ENCODE results near the gene POLQ. TPM values are rescaled to one million over a fixed set of nuclear protein-coding genes. Genes with fewer than 3 reads are reported as not detected.

The POLQ gene
- total RNA-seq, 1 donor from 2014 or later, result 12.2 TPM

DNA sequence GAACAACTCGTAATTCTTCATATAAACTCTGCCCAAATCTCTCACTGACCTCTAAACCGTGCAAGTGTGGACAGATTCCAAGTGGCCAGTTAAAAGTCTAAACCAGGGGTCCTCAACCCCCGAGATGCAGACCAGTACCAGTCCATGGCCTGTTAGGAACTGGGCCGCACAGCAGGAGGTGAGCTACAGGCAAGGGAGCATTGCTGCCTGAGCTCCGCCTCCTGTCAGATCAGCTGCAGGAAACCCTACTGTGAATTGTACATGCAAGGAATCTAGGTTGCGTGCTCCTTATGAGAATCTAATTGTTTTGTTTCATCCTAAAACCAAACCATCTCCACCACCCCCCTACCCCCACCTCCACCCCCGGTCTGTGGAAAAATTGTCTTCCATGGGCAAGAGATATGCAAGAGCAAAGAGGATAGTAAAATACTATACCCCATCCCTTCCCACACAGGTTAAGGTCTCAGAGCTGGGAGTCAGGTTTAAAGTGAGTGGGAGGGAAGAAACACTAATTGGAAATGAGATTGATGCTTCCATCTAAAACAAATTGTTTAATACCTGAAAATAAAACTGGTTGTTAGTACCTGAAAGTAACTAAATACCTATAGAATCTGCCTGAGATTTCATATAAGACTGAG is 54.0 kb downstream of the POLQ start:
- TF ChIP-seq, protein P1, sequence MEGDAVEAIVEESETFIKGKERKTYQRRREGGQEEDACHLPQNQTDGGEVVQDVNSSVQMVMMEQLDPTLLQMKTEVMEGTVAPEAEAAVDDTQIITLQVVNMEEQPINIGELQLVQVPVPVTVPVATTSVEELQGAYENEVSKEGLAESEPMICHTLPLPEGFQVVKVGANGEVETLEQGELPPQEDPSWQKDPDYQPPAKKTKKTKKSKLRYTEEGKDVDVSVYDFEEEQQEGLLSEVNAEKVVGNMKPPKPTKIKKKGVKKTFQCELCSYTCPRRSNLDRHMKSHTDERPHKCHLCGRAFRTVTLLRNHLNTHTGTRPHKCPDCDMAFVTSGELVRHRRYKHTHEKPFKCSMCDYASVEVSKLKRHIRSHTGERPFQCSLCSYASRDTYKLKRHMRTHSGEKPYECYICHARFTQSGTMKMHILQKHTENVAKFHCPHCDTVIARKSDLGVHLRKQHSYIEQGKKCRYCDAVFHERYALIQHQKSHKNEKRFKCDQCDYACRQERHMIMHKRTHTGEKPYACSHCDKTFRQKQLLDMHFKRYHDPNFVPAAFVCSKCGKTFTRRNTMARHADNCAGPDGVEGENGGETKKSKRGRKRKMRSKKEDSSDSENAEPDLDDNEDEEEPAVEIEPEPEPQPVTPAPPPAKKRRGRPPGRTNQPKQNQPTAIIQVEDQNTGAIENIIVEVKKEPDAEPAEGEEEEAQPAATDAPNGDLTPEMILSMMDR (conservative IDR thresholded peaks at IDR 0.05), result no peak
- H3K36me3 Mint-ChIP-seq, result peaks cover 13% of the 10 kb centered on the region
- H3K27ac Mint-ChIP-seq, result no peak overlapping the region
- no peaks in the 10 kb centered on the region for H3K4me1 Mint-ChIP-seq (ENCODE audit: unreplicated experiment)
- H3K4me3 Mint-ChIP-seq, result no peak overlapping the region
- no peaks in the 10 kb centered on the region for H3K27me3 Mint-ChIP-seq
- no peaks in the 10 kb centered on the region for H3K9me3 Mint-ChIP-seq
- DNase-seq (ENCODE audit: extremely low spot score, unreplicated experiment), result no peak

DNA sequence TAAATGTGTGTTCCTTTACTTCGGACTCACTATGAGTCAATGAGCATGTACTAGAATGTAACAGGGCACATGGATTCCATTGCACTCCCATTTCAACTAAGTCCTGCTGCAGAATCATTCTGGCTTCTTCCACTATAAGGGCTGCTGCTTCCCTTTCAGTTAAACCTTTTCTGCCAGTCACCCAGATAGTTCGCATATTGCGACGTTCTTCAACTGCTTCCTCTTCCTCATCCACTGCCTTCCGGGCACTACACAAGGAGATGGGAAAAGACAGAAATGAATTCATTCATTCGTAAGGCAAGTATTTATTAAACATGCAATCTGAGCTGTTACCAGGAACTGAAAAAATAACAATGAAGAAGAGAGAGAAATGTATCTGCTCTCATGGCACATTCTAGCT is 55.6 kb downstream of the POLQ start:
- Mint-ChIP-seq H3K4me3 (no peak overlapping the region), H3K36me3 (peaks cover 9% of the 10 kb centered on the region), H3K27ac (no peak overlapping the region), H3K4me1 (ENCODE audit: unreplicated experiment) (no peaks in the 10 kb centered on the region), H3K9me3 (no peaks in the 10 kb centered on the region), H3K27me3 (no peaks in the 10 kb centered on the region)
- TF ChIP-seq, protein P1 (conservative IDR thresholded peaks at IDR 0.05), result no peak
- DNase-seq (ENCODE audit: extremely low spot score, unreplicated experiment), result no peak

DNA sequence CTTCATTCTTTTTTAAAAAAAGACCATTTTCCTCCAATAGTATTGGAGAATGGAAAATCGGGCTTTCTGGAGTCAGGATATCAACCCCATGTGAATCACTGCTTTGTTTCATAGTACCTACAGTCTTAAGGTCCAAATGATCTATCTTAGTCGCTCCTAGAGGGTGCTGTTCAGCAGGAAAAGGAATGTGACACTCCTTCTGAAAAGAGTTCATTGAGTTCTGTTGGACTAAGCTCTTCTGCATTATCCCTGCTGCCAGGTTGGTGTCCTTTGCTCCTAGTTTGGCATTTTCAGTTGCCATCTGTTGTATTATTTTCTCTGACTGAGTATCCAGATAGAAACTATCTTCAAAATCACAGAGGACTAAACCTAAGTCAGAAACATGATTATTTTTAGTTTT is 57.2 kb downstream of the POLQ start:
- no peak overlapping the region for H3K4me3 Mint-ChIP-seq
- H3K9me3 Mint-ChIP-seq, result no peaks in the 10 kb centered on the region
- no peaks in the 10 kb centered on the region for H3K27me3 Mint-ChIP-seq
- TF ChIP-seq, protein P1 (conservative IDR thresholded peaks at IDR 0.05), result no peak
- H3K36me3 Mint-ChIP-seq, result peaks cover 9% of the 10 kb centered on the region
- H3K4me1 Mint-ChIP-seq (ENCODE audit: unreplicated experiment), result no peaks in the 10 kb centered on the region
- no peak for DNase-seq (ENCODE audit: extremely low spot score, unreplicated experiment)
- no peak overlapping the region for H3K27ac Mint-ChIP-seq

DNA sequence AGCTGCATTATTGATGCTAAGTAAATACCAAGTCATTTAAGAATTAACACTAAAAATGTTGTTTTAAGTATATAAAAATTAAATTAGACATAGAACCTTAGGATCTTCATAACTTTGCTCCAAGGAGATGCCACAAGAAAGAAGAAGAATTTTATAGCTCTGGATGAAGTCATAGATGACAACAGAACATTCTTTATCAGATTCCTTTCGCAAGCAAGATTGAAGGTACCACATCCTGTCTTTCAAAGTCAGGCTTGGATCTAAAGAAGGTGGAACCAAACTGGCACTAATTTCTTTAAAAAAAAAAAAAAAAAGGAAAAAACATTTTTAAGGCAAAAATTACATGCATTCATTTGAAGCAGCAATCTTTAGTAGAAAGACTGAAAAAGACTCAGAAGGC is 62.5 kb downstream of the POLQ start:
- Mint-ChIP-seq H3K4me3 (no peak overlapping the region), H3K27ac (no peak overlapping the region), H3K9me3 (no peaks in the 10 kb centered on the region), H3K4me1 (ENCODE audit: unreplicated experiment) (no peaks in the 10 kb centered on the region), H3K36me3 (peaks cover 8% of the 10 kb centered on the region), H3K27me3 (no peaks in the 10 kb centered on the region)
- no peak for DNase-seq (ENCODE audit: extremely low spot score, unreplicated experiment)
- TF ChIP-seq, protein P1 (conservative IDR thresholded peaks at IDR 0.05), result no peak

DNA sequence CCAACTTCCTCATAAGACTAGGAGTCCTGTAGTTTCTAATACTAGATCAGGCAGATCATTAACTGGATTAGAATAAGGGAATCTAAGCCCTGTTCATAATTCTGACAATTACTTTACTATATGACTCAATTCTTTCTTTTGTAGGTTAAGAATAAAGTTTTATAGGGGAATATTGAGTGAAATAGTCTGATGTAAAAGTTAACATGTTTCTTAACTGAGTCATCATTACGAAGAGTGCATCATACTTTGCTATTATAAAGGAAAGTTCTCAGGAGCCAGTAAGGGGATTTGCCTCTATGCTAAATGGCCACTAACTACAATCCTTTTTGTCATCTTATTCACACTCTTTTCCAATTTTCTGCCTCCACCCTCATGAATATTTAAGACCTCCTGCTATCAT is 63.1 kb downstream of the POLQ start:
- H3K4me3 Mint-ChIP-seq, result no peak overlapping the region
- DNase-seq (ENCODE audit: extremely low spot score, unreplicated experiment), result no peak
- no peaks in the 10 kb centered on the region for H3K9me3 Mint-ChIP-seq
- H3K27me3 Mint-ChIP-seq, result no peaks in the 10 kb centered on the region
- TF ChIP-seq, protein P1 (conservative IDR thresholded peaks at IDR 0.05), result no peak
- no peak overlapping the region for H3K27ac Mint-ChIP-seq
- H3K36me3 Mint-ChIP-seq, result peaks cover 8% of the 10 kb centered on the region
- no peaks in the 10 kb centered on the region for H3K4me1 Mint-ChIP-seq (ENCODE audit: unreplicated experiment)
